Right ventricle myocardium superior (tissue), 1 donor: ENCODE data around the gene SETD6. TPM values are rescaled to one million over a fixed set of nuclear protein-coding genes. Genes with fewer than 3 reads are reported as not detected.
A peak's percentile ranks its signal among the peaks of the same experiment; 100 is the strongest.
"Not testable (repeated sequence)": the region's sequence is repeated elsewhere in the genome, so short reads cannot be mapped to it uniquely, and the experiment has no call there.

Source experiments
- ATAC-seq: fragments of 200-7000 bp; cut with Tn5 transposase; one replicate; pipeline ENCODE4 v1.9.1; 2020; ENCODE audit warnings: mild to moderate bottlenecking; ENCODE audit not compliant: poor library complexity
- DNase-seq: peaks from one replicate; pipeline ENCODE4 v3.0.0-alpha.2; 2020
- intact Hi-C: fragments of 100-400 bp; cut with DNase I; formaldehyde crosslinking; loops from one replicate; pipeline ENCODE4 v1.11.2; 2022
- total RNA-seq: library from RNA; stranded (reverse); fragmentation: NEBNext Ultra II Directional; extraction: Animal tissue kit (Norgen Biotek cat#: 25700); gene quantifications from one replicate; pipeline ENCODE4 v1.2.1, GENCODE V29; 2021
- donor health status: DM: no; HTN: yes; CAD: no; lungs with severe emphysema.

SETD6 gene
- total RNA-seq, 1 donor from 2014 or later = 14.4 TPM

DNA sequence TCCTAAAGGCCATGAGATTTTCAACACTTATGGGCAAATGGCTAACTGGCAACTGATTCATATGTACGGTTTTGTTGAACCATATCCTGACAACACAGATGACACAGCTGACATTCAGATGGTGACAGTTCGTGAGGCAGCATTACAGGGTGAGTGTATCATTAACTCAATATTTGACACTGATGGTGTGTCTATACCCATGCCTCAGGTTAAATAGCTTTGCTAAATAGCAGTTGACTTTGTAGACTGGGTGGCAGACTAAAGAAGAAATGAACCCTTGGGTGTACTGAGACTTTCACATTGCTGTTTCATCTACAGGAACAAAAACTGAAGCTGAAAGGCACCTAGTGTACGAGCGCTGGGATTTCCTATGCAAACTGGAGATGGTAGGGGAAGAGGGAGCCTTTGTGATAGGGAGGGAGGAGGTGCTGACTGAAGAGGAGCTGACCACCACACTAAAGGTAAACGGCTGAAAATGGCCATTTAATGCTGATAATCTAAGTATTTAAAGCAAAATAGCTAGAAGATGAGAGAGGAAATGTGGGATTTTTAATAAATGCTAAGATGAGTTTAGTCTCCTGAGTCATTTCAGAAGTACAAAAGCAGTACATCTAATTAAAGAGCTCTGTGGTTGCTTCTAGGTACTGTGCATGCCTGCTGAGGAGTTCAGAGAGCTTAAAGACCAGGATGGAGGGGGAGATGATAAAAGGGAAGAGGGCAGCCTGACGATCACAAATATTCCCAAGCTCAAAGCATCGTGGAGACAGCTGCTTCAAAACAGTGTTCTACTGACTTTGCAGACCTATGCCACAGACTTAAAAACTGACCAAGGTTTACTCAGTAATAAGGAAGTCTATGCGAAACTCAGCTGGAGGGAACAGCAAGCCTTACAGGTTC lies 3.0 kb downstream of the SETD6 start:
- intact Hi-C loops = loop anchor here (10.0 kb wide), 1 partner anchor 116 kb away; no protein-coding TSS in a partner anchor
- no peak for ATAC-seq
- DNase-seq = no peak

DNA sequence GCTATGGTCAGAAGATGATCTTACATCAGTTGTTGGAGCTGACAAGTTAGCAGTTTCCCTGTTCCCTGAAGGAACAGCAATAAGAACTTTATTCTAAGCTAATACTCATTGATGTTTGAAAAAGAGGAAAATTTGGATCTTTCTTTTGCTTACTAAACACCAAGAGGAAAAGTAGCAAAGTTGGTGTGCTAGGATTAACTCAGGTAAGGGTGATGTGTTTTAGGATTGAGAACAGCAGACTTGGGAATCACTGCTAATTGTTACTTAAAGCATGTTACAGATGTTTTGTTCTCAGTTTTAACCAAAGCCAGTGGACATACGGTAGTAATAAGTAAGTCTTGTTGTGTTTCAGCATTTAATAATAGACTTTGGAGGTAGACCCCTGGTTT lies 3.7 kb downstream of the SETD6 start:
- no peak for ATAC-seq
- no peak for DNase-seq
- intact Hi-C loops = loop anchor here (10.0 kb wide), 1 partner anchor 116 kb away; no protein-coding TSS in a partner anchor

GRCh38 chr16:58519707-58520106 lies 4.4 kb downstream of the SETD6 start:
- intact Hi-C loops = loop anchor here (10.0 kb wide), 1 partner anchor 115 kb away; no protein-coding TSS in a partner anchor
- DNase-seq (no peak), ATAC-seq (no peak)

DNA sequence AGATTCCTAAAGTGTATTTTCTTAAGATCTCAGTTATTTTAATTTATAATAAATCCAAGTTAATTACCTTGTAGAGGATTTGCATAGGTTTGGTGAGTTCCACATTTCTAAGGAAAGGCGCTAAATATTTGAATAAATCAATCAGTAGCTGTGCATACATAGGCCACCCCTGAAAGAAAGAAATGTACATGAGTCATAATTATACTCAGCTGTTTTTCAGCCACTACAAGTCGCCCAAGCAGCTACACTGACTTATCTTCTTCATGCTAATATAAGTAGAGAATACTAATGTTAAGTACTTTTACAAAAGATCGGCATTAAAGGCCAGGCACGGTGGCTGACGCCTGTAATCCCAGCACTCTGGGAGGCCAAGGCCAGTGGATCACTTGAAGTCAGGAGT lies 14.9 kb downstream of the SETD6 start:
- no peak for DNase-seq
- no peak for ATAC-seq
- intact Hi-C loops = loop anchor here (5.0 kb wide), 1 partner anchor 42 kb away; no protein-coding TSS in a partner anchor

- no peak for ATAC-seq
- DNase-seq = no peak
- intact Hi-C loops = loop anchor here (5.0 kb wide), 1 partner anchor 40 kb away; no protein-coding TSS in a partner anchor
Observed at GRCh38 chr16:58532414-58532813, 17.1 kb downstream of the SETD6 start.

GRCh38 chr16:58533751-58534470 lies 18.6 kb downstream of the SETD6 start:
- intact Hi-C loops = loop anchor here (5.0 kb wide), 1 partner anchor 38 kb away; no protein-coding TSS in a partner anchor
- DNase-seq = no peak
- ATAC-seq = peak; percentile 85

DNA sequence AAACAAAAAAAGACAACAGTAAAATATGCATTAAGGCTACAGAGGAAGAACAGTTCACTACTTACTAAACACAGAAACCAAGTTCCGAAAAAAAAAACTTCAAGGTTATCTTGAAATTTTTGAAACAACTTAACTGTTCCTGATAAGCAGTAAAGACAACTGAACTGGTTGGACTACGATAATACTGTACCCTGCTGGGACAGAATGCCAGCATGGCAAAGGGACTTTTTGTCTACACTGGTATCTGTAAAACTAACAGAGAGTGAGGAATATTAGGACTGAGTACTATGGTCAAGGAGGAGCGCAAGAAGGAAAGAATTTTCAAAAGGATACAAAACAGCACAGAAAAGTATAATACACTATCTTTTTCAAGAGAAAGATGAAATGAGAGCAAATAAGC lies 19.8 kb downstream of the SETD6 start:
- ATAC-seq = peak; percentile 48
- intact Hi-C loops = no loop called here
- no peak for DNase-seq

GRCh38 chr16:58536278-58536677 lies 21.0 kb downstream of the SETD6 start:
- ATAC-seq (no peak), DNase-seq (no peak)
- intact Hi-C loops = no loop called here

GRCh38 chr16:58537124-58537906 lies 22.0 kb downstream of the SETD6 start:
- ATAC-seq (peak; percentile 75), DNase-seq (no peak)
- intact Hi-C loops = no loop called here

GRCh38 chr16:58541711-58542110 lies 26.4 kb downstream of the SETD6 start:
- ATAC-seq = no peak
- intact Hi-C loops = no loop called here
- DNase-seq = no peak

DNA sequence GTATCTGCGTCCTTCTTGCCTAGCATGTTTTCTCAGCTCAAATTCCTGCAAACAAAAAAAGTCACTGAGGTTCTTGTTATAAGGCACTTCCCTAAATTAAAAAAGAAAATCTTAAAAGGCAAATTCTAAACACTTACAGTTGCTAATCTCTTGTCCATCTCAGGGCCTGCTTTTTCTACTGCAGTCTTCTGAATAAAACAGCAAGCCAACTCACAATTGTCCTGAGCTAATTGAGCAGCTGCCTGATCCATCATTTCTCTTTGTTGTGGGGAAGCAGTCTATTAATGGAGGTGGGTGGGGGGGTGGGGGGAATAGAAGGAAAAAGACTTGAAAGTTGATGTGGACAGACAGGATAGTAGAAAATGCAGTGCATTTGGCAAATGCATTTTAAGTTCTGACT lies 27.0 kb downstream of the SETD6 start:
- DNase-seq (no peak), ATAC-seq (no peak)
- intact Hi-C loops = no loop called here

- DNase-seq = no peak
- no peak for ATAC-seq
- intact Hi-C loops = no loop called here
Observed at GRCh38 chr16:58543685-58544084, 28.4 kb downstream of the SETD6 start.

DNA sequence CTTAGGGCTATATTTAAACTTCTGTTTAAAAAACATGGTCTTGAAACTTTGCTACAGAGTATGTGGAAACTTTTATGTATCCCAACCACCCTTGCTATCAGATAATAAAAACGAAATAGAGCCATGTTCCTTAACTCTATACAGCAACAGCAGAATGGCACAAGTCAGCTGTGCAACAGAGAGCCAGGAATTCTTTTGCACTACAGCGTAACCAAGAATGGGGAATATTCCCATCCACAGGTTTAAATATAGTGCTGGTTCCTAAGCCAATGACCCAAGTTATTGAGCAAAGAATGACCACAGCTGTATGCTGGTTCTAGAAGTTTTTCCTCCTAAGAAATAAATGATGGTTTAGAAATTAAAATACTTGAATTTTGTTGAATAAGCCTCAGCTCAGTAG lies 33.1 kb downstream of the SETD6 start:
- DNase-seq (no peak), ATAC-seq (peak; percentile 65)
- intact Hi-C loops = loop anchor here (5.0 kb wide), 1 partner anchor 34 kb away; no protein-coding TSS in a partner anchor

- intact Hi-C loops = no loop called here
- DNase-seq (peak; percentile 62), ATAC-seq (peak; percentile 89)
Observed at GRCh38 chr16:58551496-58551895, 36.2 kb downstream of the SETD6 start.

- ATAC-seq (peak; percentile 47), DNase-seq (no peak)
- intact Hi-C loops = no loop called here
Observed at GRCh38 chr16:58556678-58557077, 41.4 kb downstream of the SETD6 start.

- no peak for DNase-seq
- intact Hi-C loops = no loop called here
- no peak for ATAC-seq
Observed at GRCh38 chr16:58563235-58563634, 47.9 kb downstream of the SETD6 start.

DNA sequence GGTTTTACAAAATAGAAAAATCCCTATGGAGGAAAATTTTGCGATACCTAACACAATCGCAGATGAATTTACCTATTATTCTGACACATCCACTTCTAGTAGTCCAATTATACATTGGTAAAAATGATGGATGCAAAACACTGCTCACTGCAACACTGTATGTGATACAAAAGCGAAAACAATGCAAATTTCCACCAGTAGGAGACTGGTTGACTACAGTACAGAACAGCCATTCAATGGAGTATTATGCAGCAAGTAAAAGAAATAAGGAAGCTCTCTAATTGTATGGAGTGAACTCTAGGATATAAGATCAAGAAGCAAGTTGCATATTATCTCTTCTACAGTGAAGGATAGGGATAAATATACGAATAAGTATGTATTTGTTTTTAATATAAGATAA lies 48.5 kb downstream of the SETD6 start:
- intact Hi-C loops = no loop called here
- no peak for ATAC-seq
- no peak for DNase-seq

DNA sequence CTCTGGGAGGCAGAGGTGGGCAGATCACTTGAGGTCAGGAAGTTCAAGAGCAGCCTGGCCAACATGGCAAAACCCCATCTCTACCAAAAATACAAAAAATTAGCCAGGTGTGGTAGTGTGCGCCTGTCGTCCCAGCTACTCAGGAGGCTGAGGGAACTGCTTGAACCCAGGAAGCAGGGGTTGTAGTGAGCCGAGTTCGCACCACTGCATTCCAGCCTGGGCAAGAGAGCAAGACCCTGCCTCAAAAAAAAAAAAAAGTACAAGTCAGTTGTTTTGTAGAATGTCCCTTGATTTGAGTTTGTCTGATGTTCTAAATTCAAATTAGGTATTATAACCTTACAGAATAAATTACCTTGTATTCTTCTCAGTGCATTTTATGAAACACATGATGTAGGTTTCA lies 50.4 kb downstream of the SETD6 start:
- intact Hi-C loops, DNase-seq, ATAC-seq: not testable (repeated sequence)
